A673 (cell line): ENCODE data around the gene SMIM38. TPM values are rescaled to one million over a fixed set of nuclear protein-coding genes. Genes with fewer than 3 reads are reported as not detected.

Source experiments
- BruUV-seq: library from RNA; stranded (reverse); fragments of 400-500 nt; replicated peaks from 2 replicates; lab custom pipeline; 2021; lab: Mats Ljungman, UMichigan
- CTCF ChIA-PET: fragments of 300-600 bp; sonication (Branson Sonifier 250); formaldehyde crosslinking; loops from one replicate; lab custom pipeline; 2022; ENCODE audit warnings: antibody characterized with exemption; lab: Charles Lee
- POLR2A ChIA-PET: fragments of 300-600 bp; sonication (Branson Sonifier 250); formaldehyde crosslinking; loops from one replicate; lab custom pipeline; 2022; ENCODE audit warnings: antibody characterized with exemption; ENCODE audit not compliant: low non-redundant PET; lab: Charles Lee
- DNase-seq: peaks from one replicate; pipeline ENCODE4 v3.0.0-alpha.2; 2015; ENCODE audit warnings: low spot score
- H3K27ac ChIP-seq: fragments of 200-600 bp; sonication (generic); 2 replicates; pipeline ENCODE4 v1.5.1; 2016; ENCODE audit warnings: mixed run types, low read depth, mild to moderate bottlenecking, mixed read lengths, antibody characterized with exemption, low read length; ENCODE audit not compliant: poor library complexity, severe bottlenecking
- H3K27me3 ChIP-seq: fragments of 200-600 bp; sonication (generic); replicated peaks from 2 replicates; pipeline ENCODE4 v1.6.1; 2017; ENCODE audit warnings: mixed run types, low read depth, mild to moderate bottlenecking, mixed read lengths, antibody characterized with exemption, low read length; ENCODE audit not compliant: insufficient read depth, poor library complexity
- H3K36me3 ChIP-seq: fragments of 200-600 bp; sonication (generic); 2 replicates; pipeline ENCODE4 v1.6.1; 2016; ENCODE audit warnings: mixed run types, mild to moderate bottlenecking, mixed read lengths, antibody characterized with exemption, low read length; ENCODE audit not compliant: insufficient read depth, poor library complexity, severe bottlenecking
- H3K4me1 ChIP-seq: fragments of 200-600 bp; sonication (generic); 2 replicates; pipeline ENCODE4 v1.6.1; 2017; ENCODE audit warnings: mixed run types, mild to moderate bottlenecking, mixed read lengths, antibody characterized with exemption, low read length; ENCODE audit not compliant: insufficient read depth, poor library complexity, severe bottlenecking
- H3K4me3 ChIP-seq: fragments of 200-600 bp; sonication (generic); 2 replicates; pipeline ENCODE4 v1.5.1; 2016; ENCODE audit warnings: low read depth, mixed run types, mild to moderate bottlenecking, mixed read lengths, low read length; ENCODE audit not compliant: poor library complexity, severe bottlenecking
- H3K9me3 ChIP-seq: fragments of 200-600 bp; sonication (generic); 2 replicates; pipeline ENCODE4 v1.6.1; 2016; ENCODE audit warnings: mixed run types, low read depth, mild to moderate bottlenecking, mixed read lengths, antibody characterized with exemption, low read length; ENCODE audit not compliant: poor library complexity, severe bottlenecking
- EZH2 ChIP-seq: fragments of 200-600 bp; sonication (generic); IDR thresholded peaks from 2 replicates; pipeline ENCODE4 v1.6.1; 2017; ENCODE audit warnings: borderline replicate concordance, low read depth, mild to moderate bottlenecking, mixed read lengths, antibody characterized with exemption, low read length; ENCODE audit not compliant: poor library complexity, severe bottlenecking
- intact Hi-C: fragments of 100-400 bp; cut with micrococcal nuclease; formaldehyde crosslinking; loops from one replicate; pipeline ENCODE4 v1.10.0; 2022; ENCODE audit not compliant: unreplicated experiment
- total RNA-seq: library from RNA; stranded (reverse); gene quantifications from 2 replicates; pipeline ENCODE4 v1.2.3, GENCODE V29; 2021
- TF ChIP-seq, protein P1 (sequence below): fragments of 300-800, 200-600 bp; sonication (generic); conservative IDR thresholded peaks from 2 replicates; pipeline ENCODE4 v1.5.1; 2017; ENCODE audit warnings: low read depth, mild to moderate bottlenecking, antibody characterized with exemption, low read length, moderate library complexity, mixed read lengths

The SMIM38 gene
- total RNA-seq, 1 experiment from 2014 or later, result 0.88 TPM

DNA sequence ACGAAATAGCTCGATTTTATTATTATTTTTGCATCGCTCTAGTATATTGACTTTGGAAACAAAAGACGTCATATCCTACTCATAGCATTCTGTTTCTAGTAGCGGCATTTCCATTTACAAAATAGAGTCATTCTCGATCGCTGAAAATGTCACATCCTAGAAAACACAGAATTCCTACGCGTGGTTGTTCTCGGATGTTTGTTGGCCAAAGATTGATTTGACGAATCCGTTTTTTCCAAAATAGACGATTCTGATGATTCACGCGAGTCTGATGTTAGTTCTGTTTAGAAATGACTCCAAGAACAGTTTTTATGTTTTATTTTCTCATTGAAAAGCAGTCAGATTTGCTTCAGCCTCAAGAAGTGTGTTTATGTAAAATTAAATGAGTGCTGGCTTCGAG is 47.6 kb downstream of the SMIM38 start:
- H3K27ac ChIP-seq, result peak overlapping the region; percentile 97
- no peaks in the 10 kb centered on the region for H3K36me3 ChIP-seq
- H3K4me3 ChIP-seq, result no peak overlapping the region
- no peaks in the 10 kb centered on the region for H3K27me3 ChIP-seq
- no TSS peak for BruUV-seq
- H3K9me3 ChIP-seq, result peaks cover 4% of the 10 kb centered on the region
- H3K4me1 ChIP-seq, result peaks cover 21% of the 10 kb centered on the region
- no peak for DNase-seq
- TF ChIP-seq EZH2, result no peak
- TF ChIP-seq, protein P1, sequence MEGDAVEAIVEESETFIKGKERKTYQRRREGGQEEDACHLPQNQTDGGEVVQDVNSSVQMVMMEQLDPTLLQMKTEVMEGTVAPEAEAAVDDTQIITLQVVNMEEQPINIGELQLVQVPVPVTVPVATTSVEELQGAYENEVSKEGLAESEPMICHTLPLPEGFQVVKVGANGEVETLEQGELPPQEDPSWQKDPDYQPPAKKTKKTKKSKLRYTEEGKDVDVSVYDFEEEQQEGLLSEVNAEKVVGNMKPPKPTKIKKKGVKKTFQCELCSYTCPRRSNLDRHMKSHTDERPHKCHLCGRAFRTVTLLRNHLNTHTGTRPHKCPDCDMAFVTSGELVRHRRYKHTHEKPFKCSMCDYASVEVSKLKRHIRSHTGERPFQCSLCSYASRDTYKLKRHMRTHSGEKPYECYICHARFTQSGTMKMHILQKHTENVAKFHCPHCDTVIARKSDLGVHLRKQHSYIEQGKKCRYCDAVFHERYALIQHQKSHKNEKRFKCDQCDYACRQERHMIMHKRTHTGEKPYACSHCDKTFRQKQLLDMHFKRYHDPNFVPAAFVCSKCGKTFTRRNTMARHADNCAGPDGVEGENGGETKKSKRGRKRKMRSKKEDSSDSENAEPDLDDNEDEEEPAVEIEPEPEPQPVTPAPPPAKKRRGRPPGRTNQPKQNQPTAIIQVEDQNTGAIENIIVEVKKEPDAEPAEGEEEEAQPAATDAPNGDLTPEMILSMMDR, result no peak
- ChIA-PET POLR2A (no interaction called here), CTCF (no interaction called here)
- intact Hi-C loops, result no loop called here

GRCh38 chr11:69203901-69204245 is 48.1 kb downstream of the SMIM38 start:
- CTCF ChIA-PET, result no interaction called here
- POLR2A ChIA-PET, result no interaction called here
- no peak for DNase-seq

DNA sequence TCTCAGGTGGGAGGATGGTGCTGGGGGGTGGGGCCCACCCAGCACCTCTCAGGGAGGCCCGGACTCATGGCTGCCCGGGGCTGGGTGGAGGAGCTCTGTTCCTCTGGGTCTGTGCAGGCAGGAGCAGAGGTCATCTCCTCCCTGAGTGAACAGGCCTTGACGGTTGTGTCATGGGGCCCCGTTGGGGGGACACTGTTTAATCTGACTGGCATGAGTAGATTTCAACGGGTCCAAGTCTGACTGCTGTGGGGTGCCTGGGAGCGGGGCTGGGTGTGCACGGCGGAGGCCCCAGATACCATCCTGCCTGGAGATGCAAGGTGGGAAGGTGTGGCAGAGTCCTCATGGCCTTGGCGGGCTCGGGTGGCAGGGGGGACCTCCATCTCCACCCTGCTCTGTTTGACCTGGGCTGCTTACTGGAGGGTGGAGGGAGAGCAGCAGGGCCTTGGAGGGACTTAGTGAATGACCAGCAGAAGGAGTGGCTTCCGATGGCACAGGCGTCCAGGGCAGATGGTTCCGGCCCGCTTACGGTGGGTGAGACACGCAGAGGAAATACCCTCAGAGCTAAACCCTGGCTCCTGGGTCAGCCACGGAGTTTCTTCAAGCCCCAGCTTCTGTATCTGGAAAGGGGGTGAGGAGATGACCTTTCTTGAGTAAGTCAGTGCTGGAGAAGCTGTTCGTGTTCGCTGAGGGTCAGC is 48.7 kb downstream of the SMIM38 start:
- Histone ChIP-seq H3K4me3 (no peak overlapping the region), H3K9me3 (peaks cover 8% of the 10 kb centered on the region), H3K36me3 (no peaks in the 10 kb centered on the region), H3K27ac (peak overlapping the region; percentile 97), H3K27me3 (no peaks in the 10 kb centered on the region), H3K4me1 (peaks cover 21% of the 10 kb centered on the region)
- BruUV-seq, result no TSS peak
- ChIA-PET CTCF (no interaction called here), POLR2A (no interaction called here)
- no peak for TF ChIP-seq EZH2
- TF ChIP-seq, protein P1, result no peak
- intact Hi-C loops, result no loop called here
- DNase-seq, result no peak

More at GRCh38 chr11:69203901-69204245, 48.1 kb downstream of the SMIM38 start:
- BruUV-seq, result no TSS peak
- no peak overlapping the region for H3K4me3 ChIP-seq
- H3K36me3 ChIP-seq, result no peaks in the 10 kb centered on the region
- H3K4me1 ChIP-seq, result peaks cover 21% of the 10 kb centered on the region
- peaks cover 8% of the 10 kb centered on the region for H3K9me3 ChIP-seq
- TF ChIP-seq EZH2, result no peak
- TF ChIP-seq, protein P1, result no peak
- intact Hi-C loops, result no loop called here
- no peaks in the 10 kb centered on the region for H3K27me3 ChIP-seq
- peak overlapping the region; percentile 97 for H3K27ac ChIP-seq
